GM12801 (cell line): ENCODE results near the gene ADRA2C.

ENCODE experiments used
- TF ChIP-seq, protein P1 (sequence below): IDR thresholded peaks from one replicate; pipeline ENCODE4 v1.5.1; 2011; ENCODE audit warnings: control low read depth; ENCODE audit not compliant: insufficient read length; ENCODE audit errors: extremely low read depth

ADRA2C gene

DNA sequence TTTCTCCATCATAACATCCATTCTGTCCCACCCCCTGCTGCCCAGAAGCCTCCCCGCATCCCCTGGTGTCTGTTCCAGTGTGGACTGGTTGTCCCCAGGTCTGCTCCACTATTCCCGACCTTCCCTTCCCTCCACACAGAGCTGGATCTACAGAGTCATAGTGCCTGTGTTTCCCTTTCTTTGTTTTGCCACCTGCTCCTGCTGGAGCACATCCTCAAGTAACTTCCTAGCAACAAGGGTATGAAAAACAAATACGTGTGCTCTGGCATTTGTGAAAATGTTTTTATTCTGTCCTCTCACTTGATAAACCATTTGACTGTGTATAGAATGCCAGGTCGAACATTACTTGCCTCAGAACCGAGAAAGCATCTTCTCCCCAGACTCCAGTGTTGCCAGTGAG is 29.9 kb upstream of the ADRA2C start:
- TF ChIP-seq, protein P1, sequence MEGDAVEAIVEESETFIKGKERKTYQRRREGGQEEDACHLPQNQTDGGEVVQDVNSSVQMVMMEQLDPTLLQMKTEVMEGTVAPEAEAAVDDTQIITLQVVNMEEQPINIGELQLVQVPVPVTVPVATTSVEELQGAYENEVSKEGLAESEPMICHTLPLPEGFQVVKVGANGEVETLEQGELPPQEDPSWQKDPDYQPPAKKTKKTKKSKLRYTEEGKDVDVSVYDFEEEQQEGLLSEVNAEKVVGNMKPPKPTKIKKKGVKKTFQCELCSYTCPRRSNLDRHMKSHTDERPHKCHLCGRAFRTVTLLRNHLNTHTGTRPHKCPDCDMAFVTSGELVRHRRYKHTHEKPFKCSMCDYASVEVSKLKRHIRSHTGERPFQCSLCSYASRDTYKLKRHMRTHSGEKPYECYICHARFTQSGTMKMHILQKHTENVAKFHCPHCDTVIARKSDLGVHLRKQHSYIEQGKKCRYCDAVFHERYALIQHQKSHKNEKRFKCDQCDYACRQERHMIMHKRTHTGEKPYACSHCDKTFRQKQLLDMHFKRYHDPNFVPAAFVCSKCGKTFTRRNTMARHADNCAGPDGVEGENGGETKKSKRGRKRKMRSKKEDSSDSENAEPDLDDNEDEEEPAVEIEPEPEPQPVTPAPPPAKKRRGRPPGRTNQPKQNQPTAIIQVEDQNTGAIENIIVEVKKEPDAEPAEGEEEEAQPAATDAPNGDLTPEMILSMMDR, result no peak

DNA sequence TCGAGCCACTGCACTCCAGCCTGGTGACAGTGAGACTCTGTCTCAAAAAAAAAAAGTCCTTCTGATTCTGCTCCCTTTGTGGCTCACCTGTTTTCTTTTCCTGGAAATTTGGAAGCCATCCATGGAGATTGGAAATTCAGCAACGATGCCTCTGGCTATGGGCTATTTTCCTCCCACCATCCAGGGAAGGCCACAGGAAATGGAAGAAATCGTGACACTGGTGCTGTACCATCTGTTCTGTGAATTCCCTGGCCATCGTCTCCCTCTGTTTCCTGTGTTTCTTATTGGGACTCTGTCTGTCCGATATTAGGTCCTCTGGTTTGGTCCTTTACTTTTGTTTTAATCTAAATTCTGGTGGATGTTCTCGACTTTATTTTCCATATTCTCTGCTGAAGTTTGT is 29.4 kb upstream of the ADRA2C start:
- TF ChIP-seq, protein P1, result no peak

DNA sequence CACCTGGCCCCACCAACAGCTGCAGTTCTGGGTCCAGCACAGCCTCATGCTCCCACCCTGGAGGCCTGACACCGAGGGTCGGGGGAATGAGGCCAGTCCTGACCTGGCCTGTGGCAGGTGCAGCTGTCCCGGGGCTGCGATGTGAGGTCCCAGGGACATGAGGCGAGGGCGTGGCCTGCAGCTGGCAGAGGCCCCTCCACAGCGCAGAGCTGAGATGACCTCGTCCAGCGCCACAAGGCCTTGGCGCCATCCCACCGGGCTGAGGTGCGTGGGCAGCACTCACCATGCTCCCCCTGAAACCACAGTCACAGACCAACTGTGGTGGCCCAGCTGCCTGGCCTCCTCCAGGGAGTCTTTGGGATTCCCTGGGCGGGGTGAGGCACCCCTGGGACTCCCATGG is 26.6 kb upstream of the ADRA2C start:
- TF ChIP-seq, protein P1, result no peak

DNA sequence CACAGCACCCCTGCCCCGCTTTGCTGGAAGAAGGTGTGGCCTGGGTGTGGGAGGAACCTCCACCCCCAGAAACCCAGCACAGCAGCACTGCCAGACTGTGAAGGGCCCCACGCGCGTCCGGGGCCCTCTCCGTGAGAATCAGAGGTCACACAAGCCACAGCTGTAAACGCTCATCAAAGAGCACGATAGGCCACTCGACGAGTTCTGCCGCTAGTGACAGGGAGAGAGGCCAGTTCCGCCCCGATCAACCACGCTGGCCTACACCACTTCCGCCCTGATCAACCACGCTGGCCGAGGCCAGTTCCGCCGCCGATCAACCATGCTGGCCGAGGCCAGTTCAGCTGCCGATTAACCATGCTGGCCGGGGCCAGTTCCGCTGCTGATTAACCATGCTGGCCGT is 25.9 kb upstream of the ADRA2C start:
- TF ChIP-seq, protein P1, result no peak

DNA sequence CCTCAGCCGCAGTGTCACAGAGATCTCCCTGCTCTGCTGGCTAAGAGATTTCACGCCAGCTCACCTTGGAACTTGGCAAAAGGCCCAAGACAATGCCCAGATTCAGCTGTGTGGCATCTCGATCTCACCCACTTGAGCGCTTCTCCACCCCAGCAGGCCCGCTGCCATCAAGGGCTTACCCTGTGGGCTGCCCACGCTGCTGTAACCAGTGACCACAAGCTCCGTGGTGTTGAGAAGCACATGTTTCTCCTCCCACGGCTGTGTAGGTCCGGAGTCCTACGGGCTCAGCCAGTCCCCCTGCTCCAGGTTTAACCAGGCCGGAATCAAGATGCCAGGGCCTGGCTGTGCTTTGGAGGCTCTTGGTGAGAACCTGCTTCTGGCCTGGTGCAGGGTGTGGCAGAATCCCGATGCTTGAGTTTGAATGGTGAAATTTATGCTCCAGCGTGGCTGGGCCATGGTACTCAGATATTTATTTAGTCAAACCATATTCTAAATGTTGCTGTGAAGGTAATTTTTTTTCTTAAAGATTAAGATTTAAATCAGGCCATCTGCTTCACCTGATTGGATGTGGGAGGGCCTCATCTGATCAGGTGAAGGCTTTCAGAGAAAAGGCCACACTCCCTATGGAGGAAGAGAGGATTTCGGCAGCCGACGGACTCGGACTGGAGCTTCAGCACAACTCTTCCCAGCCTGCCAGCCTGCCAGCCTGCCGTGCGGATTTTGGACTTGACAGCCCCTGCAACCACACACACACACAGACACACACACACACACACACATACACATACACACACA is 24.8 kb upstream of the ADRA2C start:
- TF ChIP-seq, protein P1, result no peak

DNA sequence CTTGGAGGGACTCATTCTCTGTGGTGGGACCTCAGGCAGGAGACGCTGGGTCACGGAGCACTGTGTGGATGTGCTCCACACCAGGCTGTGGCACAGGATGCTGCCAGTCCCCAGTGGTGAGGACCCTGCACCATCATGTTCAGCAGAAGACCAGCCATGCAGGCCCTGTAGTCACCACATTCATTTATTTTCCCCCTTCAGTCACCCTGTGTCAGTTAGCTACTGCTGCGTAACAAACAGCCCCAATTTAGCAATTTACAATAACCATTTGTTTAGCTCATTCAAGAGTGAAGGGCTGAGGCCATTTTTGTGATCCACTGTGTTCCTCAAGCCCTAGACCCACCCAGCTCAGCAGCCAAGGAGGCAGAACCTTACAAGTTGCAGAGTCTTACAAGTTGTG is 23.6 kb upstream of the ADRA2C start:
- TF ChIP-seq, protein P1, result no peak

DNA sequence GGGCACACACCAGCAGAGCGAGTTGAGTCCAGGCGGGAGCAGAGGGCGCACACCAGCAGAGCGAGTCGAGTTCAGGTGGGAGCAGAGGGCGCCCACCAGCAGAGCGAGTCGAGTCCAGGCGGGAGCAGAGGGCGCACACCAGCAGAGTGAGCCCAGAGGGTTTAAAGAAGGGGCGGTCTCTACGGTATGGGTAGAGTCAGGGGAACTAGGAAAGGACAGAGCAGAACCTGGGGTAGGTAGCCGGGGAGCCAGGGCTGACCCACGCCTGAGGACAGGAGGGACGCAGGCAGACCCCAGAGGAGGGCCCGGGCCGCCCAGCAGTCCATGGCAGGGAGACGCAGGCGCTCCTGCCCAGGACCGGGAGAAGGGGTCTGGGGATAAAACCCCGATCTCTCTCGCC is 22.0 kb upstream of the ADRA2C start:
- TF ChIP-seq, protein P1, result no peak
